SK-N-MC (cell line): Measurements from ENCODE around the gene PPP2R3B.

Experiments used
- EZH2 ChIP-seq: fragments of 200-600 bp; sonication (generic); IDR thresholded peaks from one replicate; pipeline ENCODE4 v1.6.1; 2017; ENCODE audit warnings: antibody characterized with exemption
- FOXP2 ChIP-seq: optimal IDR thresholded peaks from 2 replicates; pipeline ENCODE3; 2011; ENCODE audit warnings: mild to moderate bottlenecking, moderate library complexity; ENCODE audit not compliant: insufficient read depth; ENCODE audit errors: extremely low read length, control extremely low read depth
- POLR2AphosphoS5 ChIP-seq: IDR thresholded peaks from 2 replicates; pipeline ENCODE4 v1.6.1; 2012; ENCODE audit warnings: mild to moderate bottlenecking, low read depth, low read length, borderline replicate concordance

GRCh38 chrX:367866-368265 lies 18.8 kb downstream of the PPP2R3B start:
- no peak for TF ChIP-seq POLR2AphosphoS5
- no peak for TF ChIP-seq EZH2
- no peak for TF ChIP-seq FOXP2
